OCI-LY7 (cell line): ENCODE data around the gene SPAG16. TPM values are rescaled to one million over a fixed set of nuclear protein-coding genes. Genes with fewer than 3 reads are reported as not detected.

Experiments used
- BruUV-seq: library from RNA; stranded (reverse); fragments of 400-500 nt; replicated peaks from 2 replicates; lab custom pipeline; 2021; lab: Mats Ljungman, UMichigan
- CTCF ChIA-PET: fragments of 300-600 bp; sonication (Branson Sonifier 250); formaldehyde crosslinking; loops from one replicate; lab custom pipeline; 2022; ENCODE audit warnings: antibody characterized with exemption; ENCODE audit not compliant: unreplicated experiment; lab: Charles Lee
- POLR2A ChIA-PET: fragments of 300-600 bp; sonication (Branson Sonifier 250); formaldehyde crosslinking; loops from one replicate; lab custom pipeline; 2022; ENCODE audit warnings: antibody characterized with exemption; lab: Charles Lee
- DNase-seq: peaks from one replicate; pipeline ENCODE4 v3.0.0-alpha.2; 2015; ENCODE audit warnings: low spot score
- H2AFZ ChIP-seq: fragments of 200-600 bp; sonication (generic), shearing (Covaris generic); 2 replicates; pipeline ENCODE4 v1.6.1; 2014; ENCODE audit warnings: mild to moderate bottlenecking, antibody characterized with exemption, low read length, moderate library complexity
- H3K27ac ChIP-seq: fragments of 200-600 bp; sonication (generic); 2 replicates; pipeline ENCODE4 v1.5.1; 2014; ENCODE audit warnings: mixed run types, low read depth, mild to moderate bottlenecking, moderate library complexity, low read length, inconsistent platforms; ENCODE audit not compliant: poor library complexity, severe bottlenecking
- H3K36me3 ChIP-seq: fragments of 200-600 bp; sonication (generic); 2 replicates; pipeline ENCODE4 v1.6.1; 2014; ENCODE audit warnings: mild to moderate bottlenecking, antibody characterized with exemption, low read length, moderate library complexity, mixed read lengths; ENCODE audit not compliant: insufficient read depth
- H3K4me1 ChIP-seq: fragments of 200-600 bp; sonication (generic); 2 replicates; pipeline ENCODE4 v1.5.1; 2014; ENCODE audit warnings: mild to moderate bottlenecking, low read length; ENCODE audit not compliant: insufficient read depth, poor library complexity, severe bottlenecking
- H3K4me2 ChIP-seq: fragments of 200-600 bp; sonication (generic); 2 replicates; pipeline ENCODE4 v1.6.1; 2014; ENCODE audit warnings: mild to moderate bottlenecking, low read length
- H3K4me3 ChIP-seq: fragments of 200-600 bp; sonication (generic); 2 replicates; pipeline ENCODE4 v1.5.1; 2014; ENCODE audit warnings: mild to moderate bottlenecking, low read depth, low read length; ENCODE audit not compliant: poor library complexity, severe bottlenecking
- H3K79me2 ChIP-seq: fragments of 200-600 bp; sonication (generic); 2 replicates; pipeline ENCODE4 v1.6.1; 2016; ENCODE audit warnings: low read depth, mild to moderate bottlenecking, low read length, moderate library complexity, mixed read lengths; ENCODE audit not compliant: insufficient read depth
- H3K9me2 ChIP-seq: fragments of 200-600 bp; sonication (generic); 2 replicates; pipeline ENCODE4 v1.6.1; 2016; ENCODE audit warnings: mild to moderate bottlenecking, low read length, mixed read lengths; ENCODE audit not compliant: insufficient read depth
- H3K9me3 ChIP-seq: fragments of 200-600 bp; sonication (generic); 2 replicates; pipeline ENCODE4 v1.6.1; 2014; ENCODE audit warnings: mild to moderate bottlenecking, mixed run types, low read length, mixed read lengths
- H4K20me1 ChIP-seq: fragments of 200-600 bp; sonication (generic); 2 replicates; pipeline ENCODE4 v1.6.1; 2014; ENCODE audit warnings: mild to moderate bottlenecking, antibody characterized with exemption, low read length, moderate library complexity, mixed read lengths; ENCODE audit not compliant: insufficient read depth
- CTCF ChIP-seq: fragments of 200-600 bp; sonication (generic); conservative IDR thresholded peaks from 2 replicates; pipeline ENCODE4 v1.5.1; 2014; ENCODE audit warnings: mild to moderate bottlenecking, antibody characterized with exemption, low read length, moderate library complexity, mixed read lengths
- EZH2phosphoT487 ChIP-seq: fragments of 200-600 bp; sonication (generic); IDR thresholded peaks from 2 replicates; pipeline ENCODE4 v1.6.1; 2018; ENCODE audit warnings: low read depth, borderline replicate concordance, mild to moderate bottlenecking, mixed run types, antibody characterized with exemption, low read length, moderate library complexity, mixed read lengths
- intact Hi-C: fragments of 100-400 bp; cut with micrococcal nuclease; formaldehyde crosslinking; loops from one replicate; pipeline ENCODE4 v1.10.0; 2022; ENCODE audit not compliant: unreplicated experiment
- total RNA-seq, 2 experiments: library from RNA; depleted of rRNA in 1 of 2; stranded (reverse); fragments of >200 nt in 1 of 2; shearing (Covaris generic) in 1 of 2; gene quantifications; 2 replicates each; pipeline ENCODE4 v1.2.3, GENCODE V29; 2014 to 2022

The SPAG16 gene
- total RNA-seq, 2 experiments from 2014 or later, result 22.1 to 24.2 TPM

DNA sequence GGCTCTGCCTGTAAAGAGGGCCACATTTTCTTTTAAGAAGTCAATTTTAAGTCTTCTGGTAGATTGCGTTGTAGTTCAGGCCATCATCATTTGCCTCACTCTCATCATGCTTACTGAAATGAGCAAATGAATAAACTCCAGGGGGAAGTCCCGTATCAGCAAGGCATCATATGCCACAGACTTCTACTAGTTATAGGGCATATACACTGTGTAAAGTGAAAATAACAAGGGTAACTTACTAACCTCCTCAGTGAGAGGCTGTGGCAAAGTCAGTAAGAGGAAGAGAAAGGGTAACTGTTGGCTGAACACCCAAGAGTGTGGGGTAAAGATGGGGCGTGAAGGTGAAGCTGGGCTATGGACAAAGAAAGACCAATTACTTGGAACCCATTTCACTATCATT, 456.2 kb downstream of the SPAG16 start:
- CTCF ChIA-PET, result no interaction called here

DNA sequence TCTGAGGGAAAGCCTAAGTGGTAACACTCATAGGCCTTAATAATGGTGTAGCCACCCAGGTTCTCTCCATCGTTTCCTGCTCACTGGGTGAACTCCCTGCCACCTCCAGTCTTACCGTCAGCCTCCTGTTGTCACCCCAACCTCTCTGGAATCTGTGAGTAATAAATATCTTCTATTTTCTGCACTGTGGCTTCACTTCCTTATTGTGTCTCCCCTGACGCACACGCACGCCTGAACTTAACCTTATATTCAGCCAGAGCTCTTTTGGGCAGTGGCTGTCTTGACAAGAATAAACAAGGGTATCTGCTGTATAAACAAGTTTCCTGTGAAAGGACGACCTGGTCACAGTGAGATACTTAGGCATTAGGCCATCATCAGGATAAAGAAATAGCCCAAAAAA, 467.2 kb downstream of the SPAG16 start:
- H3K9me2 ChIP-seq, result no peaks in the 10 kb centered on the region
- no peak for TF ChIP-seq EZH2phosphoT487
- no peaks in the 10 kb centered on the region for H3K79me2 ChIP-seq
- peak overlapping the region; percentile 84 for H2AFZ ChIP-seq
- H3K4me2 ChIP-seq, result no peak overlapping the region
- H4K20me1 ChIP-seq, result no peaks in the 10 kb centered on the region
- H3K4me1 ChIP-seq, result no peaks in the 10 kb centered on the region
- no peaks in the 10 kb centered on the region for H3K36me3 ChIP-seq
- no TSS peak for BruUV-seq
- H3K27ac ChIP-seq, result no peak overlapping the region
- DNase-seq, result peak; percentile 14
- POLR2A ChIA-PET, result interaction anchor here (0.8 to 1.3 kb wide), 4 partner anchors 10 to 67 kb away, joined by 3 read pairs; no protein-coding TSS in a partner anchor
- CTCF ChIA-PET, result no interaction called here
- H3K4me3 ChIP-seq, result no peak overlapping the region
- intact Hi-C loops, result no loop called here
- no peaks in the 10 kb centered on the region for H3K9me3 ChIP-seq

More for the DNA sequence above, 456.2 kb downstream of the SPAG16 start:
- Histone ChIP-seq H3K9me3 (no peaks in the 10 kb centered on the region), H3K4me2 (no peak overlapping the region), H3K36me3 (no peaks in the 10 kb centered on the region), H2AFZ (no peak overlapping the region), H3K4me1 (no peaks in the 10 kb centered on the region), H3K79me2 (no peaks in the 10 kb centered on the region), H4K20me1 (no peaks in the 10 kb centered on the region), H3K4me3 (no peak overlapping the region), H3K27ac (no peak overlapping the region), H3K9me2 (no peaks in the 10 kb centered on the region)
- DNase-seq, result no peak
- BruUV-seq, result no TSS peak
- TF ChIP-seq CTCF (no peak), EZH2phosphoT487 (no peak)
- intact Hi-C loops, result no loop called here
- POLR2A ChIA-PET, result no interaction called here

- Histone ChIP-seq H3K4me1 (no peaks in the 10 kb centered on the region), H3K4me2 (no peak overlapping the region), H4K20me1 (no peaks in the 10 kb centered on the region), H2AFZ (no peak overlapping the region), H3K9me3 (no peaks in the 10 kb centered on the region), H3K79me2 (no peaks in the 10 kb centered on the region), H3K4me3 (no peak overlapping the region), H3K27ac (no peak overlapping the region), H3K9me2 (no peaks in the 10 kb centered on the region), H3K36me3 (no peaks in the 10 kb centered on the region)
- no peak for DNase-seq
- ChIA-PET CTCF (no interaction called here), POLR2A (interaction anchor here (0.6 to 0.7 kb wide), 2 partner anchors 36 to 705 kb away, joined by 3 to 4 read pairs; no protein-coding TSS in a partner anchor)
- no TSS peak for BruUV-seq
- intact Hi-C loops, result no loop called here
- TF ChIP-seq CTCF (no peak), EZH2phosphoT487 (no peak)
Measured at GRCh38 chr2:213752575-213752974, 468.3 kb downstream of the SPAG16 start.
